ENCODE results near the gene PALLD.

The PALLD gene

GRCh38 chr4:168600796-168601583 lies 104.1 kb downstream of the PALLD start:
- no peak for DNase-seq

DNA sequence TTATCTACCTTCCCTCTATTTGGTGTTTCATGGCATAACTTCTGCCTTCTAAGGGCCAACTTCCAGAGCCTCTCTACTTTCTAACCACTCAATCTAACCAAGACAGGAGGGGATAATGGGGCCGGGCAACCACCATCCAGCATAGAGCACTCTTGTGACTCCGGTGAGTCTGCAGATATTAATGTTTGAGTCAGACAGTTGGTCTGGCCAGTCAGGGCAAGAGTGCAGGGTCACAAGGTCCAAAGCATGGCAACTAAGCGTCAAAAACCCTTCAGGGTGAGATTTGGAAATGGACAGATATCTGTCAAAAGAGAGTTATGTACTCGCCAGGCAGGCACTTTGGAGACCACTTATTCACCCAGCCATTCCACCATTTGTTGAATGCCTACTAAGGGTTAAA lies 105.0 kb downstream of the PALLD start:
- no peak for DNase-seq

GRCh38 chr4:168604496-168605373 lies 107.9 kb downstream of the PALLD start:
- no peak for DNase-seq

DNA sequence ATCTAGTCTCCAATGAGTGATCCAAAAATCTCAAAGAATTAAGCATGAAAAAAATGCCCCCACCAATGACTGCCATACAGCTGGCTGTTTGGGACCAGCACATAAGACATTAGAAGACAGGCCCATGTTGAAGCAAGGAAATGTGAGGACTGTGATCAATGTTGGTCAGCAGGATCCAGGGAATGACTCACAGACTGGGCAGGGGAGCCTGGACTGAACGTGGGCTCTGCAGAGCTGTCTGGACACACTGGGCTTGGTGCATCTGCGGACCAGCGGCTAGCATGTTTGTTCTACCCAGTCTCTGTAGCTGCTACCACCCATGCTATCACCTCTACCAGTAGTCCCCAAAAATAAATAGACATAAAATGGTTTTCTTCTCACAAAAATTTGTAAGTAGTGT lies 108.6 kb downstream of the PALLD start:
- DNase-seq, result no peak

DNA sequence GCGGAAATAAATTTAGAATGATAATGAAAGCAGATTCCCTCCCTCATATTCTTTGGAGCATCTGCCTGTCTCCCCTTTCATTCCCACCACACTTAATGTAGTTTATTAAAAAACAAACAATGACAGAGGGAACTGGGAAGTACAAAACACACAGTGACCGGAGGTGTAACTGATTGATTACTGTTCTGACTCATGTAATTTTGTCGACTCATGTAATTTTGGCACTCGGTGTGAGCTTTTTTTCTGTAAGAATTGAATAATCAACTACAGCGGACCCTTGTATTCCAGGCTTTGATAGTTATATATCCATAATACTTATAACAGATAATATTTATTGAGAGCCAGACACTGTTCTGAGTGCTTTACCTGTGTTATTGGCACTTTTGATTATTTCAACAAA lies 110.4 kb downstream of the PALLD start:
- no peak for DNase-seq

DNA sequence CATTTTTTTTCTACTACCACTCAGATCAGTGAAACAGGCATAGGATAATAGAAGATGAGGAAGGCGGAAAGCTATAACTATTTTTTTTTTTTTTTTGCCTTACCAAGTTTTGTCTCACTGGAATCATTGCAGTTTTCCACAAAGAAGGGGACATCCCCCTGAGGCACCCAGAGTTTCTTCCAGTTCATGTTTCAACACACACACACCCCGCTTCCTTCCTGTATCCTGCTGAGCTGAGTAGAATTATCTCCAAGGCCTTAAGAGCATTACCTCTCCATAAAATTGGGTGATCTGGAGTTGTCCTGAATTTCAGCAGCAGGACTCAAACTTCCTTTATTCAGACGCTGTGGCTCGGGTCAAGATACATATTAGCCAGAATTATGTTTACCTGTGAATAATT lies 111.9 kb downstream of the PALLD start:
- DNase-seq, result no peak

DNA sequence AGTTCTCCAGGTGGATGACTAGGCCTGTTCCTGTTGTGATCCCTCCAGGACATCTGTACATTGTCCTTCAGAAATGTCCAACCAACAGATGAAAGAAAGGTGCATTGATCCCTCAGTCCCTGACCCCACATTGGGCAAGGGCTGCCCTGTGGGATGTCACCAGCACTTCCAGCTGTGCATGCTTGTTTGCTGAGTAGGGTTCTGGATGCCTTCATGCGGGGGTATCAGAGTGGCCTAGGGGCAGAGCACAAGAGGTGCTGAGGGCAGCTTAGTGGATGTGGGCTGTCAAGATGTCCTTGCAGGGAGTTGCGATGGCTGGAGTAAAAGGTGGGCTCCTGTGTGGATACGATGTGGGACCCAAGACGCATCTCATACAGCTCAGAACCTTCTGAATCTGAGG lies 112.5 kb downstream of the PALLD start:
- DNase-seq, result no peak

GRCh38 chr4:168610911-168611530 lies 114.2 kb downstream of the PALLD start:
- DNase-seq, result no peak

DNA sequence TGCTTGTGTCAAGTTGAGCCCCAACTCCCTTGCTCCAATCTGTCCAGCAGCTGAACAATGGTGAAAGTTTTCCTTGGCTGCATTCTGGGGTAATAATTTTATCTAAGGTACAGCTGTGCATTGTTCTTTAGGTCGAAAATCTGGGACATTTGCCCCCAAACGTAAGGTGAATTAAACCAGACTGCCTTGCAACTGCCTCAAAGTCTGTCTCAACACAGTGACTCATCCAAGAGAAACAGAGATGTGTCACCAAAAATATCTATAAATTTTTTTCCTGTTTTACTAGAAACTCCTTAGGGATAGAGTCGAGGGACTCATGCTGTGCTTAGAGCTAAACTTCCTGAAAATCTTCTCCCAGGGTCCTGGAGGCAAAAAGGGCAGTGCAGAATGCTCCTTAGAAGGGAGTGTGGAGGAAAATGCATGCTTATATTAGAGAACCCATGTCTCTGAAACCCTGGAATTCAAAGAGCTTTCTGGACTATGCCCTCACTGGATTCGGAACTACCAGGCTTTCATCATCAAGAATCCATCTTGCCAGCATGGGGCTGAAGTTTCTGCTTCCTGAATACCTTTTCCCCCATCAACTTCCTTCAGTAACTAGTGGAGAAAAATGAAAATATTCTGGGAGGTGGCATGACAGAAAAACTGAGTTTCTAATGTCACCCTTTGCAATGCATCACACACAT lies 115.7 kb downstream of the PALLD start:
- no peak for DNase-seq

DNA sequence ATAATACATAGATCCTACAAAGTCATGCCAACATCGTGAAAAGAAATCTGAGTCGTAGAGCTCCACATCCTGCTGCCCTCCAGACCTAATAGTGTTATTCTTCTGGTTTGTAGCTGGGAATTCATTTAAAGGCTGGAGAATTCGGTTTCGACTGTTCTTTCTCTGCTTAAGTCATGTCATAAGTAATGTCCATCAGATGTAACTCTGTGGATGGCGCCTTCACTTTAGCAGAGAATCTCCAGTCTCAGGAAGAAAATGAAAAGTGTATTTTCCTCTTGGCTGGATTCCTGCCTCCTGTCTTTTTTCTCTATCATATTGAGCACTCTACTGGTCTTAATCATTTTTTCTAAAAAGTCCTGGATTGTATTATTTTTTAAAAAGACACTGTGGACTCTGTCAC lies 117.0 kb downstream of the PALLD start:
- DNase-seq, result no peak

- no peak for DNase-seq
Observed at GRCh38 chr4:168614281-168615057, 117.6 kb downstream of the PALLD start.

- DNase-seq, result no peak
Observed at GRCh38 chr4:168615294-168616065, 118.6 kb downstream of the PALLD start.

- no peak for DNase-seq
Observed at GRCh38 chr4:168618577-168619265, 121.9 kb downstream of the PALLD start.

- DNase-seq, result no peak
Observed at GRCh38 chr4:168619266-168619631, 122.4 kb downstream of the PALLD start.

DNA sequence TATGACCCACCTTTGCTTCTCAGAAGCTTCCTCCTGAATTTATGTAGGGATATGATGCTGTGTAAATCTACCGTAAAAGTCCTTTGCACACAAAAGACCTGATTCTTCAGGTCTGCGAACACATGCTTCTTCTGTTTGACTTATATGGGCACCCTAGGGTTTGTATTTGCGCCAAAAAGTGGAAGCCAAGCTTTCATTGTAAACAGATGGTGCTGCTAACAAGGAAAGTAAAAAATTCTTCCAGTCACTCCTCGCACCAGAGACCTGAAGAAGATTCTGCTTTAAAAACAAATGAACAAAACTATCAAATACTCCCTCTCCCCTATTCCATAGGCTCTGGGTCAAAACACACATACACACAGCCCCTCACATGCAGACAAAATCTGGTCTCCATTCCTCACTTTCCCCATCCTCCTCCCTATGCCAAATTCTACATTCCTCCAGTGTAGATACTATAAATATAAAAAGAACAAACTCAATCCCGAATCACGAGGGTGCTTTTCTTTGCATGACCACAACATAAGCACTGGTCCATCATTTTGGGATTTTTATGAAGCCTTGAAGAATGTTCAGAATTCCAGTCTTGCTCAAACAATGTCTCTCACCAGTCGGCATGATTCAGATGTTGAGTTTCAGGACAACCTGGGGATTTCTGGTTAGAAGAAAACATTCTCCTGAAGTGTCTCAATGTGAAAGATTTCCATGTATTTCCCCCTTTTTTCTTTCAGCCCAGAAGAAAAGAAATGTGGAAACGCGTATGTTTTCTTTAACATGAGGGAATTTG lies 125.1 kb downstream of the PALLD start:
- no peak for DNase-seq

DNA sequence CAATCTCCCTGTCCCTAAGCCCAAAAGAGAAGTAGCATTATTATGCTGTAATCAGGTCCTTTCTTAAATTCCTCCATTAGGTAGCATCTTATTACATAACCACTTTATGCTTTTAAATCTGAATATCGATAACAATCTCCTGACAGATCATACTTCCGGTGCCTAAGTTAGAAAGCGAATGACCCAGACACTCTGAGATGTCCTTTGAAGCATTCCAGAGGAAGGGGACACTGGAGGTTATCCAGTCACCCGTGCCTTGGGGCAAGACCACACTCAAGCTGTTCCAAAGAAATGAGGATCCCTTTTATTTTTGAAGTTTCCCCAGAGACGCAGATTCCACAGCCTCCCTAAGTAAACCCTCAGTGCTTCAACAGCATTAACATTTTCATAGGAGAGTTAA lies 125.7 kb downstream of the PALLD start:
- DNase-seq, result no peak

- no peak for DNase-seq
Observed at GRCh38 chr4:168623011-168623410, 126.2 kb downstream of the PALLD start.

DNA sequence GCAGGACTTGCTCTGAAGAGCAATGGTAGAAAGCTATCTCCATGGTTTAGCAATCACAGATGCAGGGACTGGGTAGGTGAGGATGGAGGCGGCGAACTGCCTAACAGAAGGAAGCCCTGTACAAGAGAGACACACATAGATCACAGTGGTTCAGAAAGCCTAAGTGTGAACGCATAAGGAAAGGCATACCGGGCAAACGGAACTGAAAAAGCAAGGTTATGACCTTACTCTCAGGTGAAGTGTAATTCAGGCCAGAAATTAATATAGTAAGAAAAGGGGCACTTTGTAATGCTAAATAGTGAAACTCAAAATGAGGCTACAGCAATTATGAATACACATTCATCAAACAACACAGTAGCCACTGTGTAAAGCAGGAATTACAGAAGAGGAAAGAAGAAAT lies 126.6 kb downstream of the PALLD start:
- no peak for DNase-seq

DNA sequence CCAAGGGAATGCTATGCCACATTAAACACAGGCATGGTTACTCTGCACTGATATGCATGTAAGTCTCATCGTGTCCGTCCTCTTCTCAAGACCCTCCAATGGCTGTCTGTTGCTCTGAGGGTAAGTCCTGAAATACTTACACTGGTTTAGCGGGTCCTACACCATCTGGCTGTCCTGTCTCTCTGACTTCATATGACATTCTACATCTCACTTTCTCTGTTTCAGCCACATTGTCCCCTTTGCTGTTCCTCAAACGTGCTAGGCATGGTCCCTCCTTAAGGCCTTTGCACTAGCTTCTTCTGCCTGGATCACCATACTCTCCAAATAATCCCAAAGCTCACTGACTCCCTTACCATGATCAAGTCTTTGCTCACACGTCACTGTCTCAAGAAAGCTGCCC lies 131.4 kb downstream of the PALLD start:
- no peak for DNase-seq

DNA sequence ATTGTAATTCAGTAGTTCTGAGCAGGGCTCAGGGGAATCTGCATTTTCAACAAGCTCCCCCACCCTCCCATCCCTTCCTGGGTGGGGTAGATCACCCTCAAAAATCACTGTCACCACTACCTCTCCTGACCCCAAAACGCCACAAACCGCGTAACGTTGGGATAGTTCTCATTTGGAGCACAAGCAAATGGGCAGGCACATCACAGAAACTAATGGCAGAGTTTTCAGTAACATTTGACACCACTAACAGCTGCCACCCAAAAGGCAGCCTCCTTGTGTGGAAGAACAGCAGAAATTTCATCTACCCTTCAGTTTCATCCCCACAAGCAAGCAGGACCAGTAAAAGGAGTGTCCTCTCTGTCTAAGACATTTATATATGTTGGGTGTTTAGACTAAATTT lies 132.7 kb downstream of the PALLD start:
- no peak for DNase-seq

Data from activated CD4-positive, alpha-beta T cell treated with anti-CD3 and anti-CD28 coated beads for 1 hour (primary cell).